Esophagus muscularis mucosa (tissue), 4 donors: ENCODE data around the gene GPATCH4.

ENCODE experiments used
- EP300 ChIP-seq: sonication (generic); formaldehyde crosslinking; IDR thresholded peaks from one replicate; pipeline ENCODE4 v1.6.1; 2017; ENCODE audit warnings: antibody characterized with exemption
- POLR2A ChIP-seq: fragments of 450-650 bp; IDR thresholded peaks from one replicate; pipeline ENCODE4 v1.6.1; 2017; ENCODE audit warnings: antibody characterized with exemption, moderate library complexity, mild to moderate bottlenecking, low read depth
- POLR2AphosphoS5 ChIP-seq, 2 donors: sonication (generic); formaldehyde crosslinking; IDR thresholded peaks; one replicate each; pipeline ENCODE4 v1.6.1; 2017; ENCODE audit warnings: antibody characterized with exemption in 2 of 2
- TF ChIP-seq, protein P1 (sequence below), 3 experiments: fragments of 200-600 bp in 2 of 3; fragments of 450-650 bp in 1 of 3; sonication (generic) in 2 of 3; IDR thresholded peaks; one replicate each; pipeline ENCODE4 v1.5.1; 2017 to 2019; ENCODE audit warnings: antibody characterized with exemption in 3 of 3, mild to moderate bottlenecking in 2 of 3, moderate library complexity in 1 of 3

DNA sequence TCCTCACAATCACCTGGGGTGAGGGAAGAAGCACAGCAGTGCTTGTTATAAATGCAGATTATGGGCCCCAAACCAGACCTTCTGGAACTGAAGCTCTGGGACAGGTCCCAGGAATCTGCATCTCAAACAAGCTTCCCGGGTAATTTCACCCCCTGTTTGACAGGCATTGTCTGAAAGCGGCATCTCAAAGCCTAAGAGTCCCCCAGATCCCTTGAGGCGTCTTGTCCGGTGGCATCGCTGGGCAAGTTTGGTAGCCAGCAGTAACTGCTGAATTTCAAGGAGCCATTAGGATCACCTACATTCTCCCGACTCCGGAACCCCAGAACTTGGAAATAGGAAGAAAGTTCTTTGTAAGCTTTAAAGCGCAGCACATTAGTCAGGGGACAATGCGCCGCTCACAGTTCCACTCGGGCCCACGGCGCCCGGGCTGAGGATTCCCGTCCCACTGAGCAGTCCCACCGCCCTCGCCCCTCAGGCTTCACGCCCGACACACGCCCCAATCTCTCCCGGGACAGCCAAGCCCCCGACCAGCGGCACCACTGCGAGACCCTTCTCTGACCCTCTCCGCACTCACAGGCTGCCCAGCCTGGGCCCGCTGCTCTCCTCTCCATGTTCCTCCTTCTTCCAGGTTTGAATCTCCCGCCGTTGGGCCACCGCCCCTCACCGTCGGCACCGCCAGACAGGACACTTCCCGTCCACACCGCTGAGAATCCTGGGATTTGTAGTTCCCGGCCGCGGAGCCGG, 29.2 kb downstream of the GPATCH4 start, which contains the start of gene IQGAP3:
- TF ChIP-seq, protein P1, sequence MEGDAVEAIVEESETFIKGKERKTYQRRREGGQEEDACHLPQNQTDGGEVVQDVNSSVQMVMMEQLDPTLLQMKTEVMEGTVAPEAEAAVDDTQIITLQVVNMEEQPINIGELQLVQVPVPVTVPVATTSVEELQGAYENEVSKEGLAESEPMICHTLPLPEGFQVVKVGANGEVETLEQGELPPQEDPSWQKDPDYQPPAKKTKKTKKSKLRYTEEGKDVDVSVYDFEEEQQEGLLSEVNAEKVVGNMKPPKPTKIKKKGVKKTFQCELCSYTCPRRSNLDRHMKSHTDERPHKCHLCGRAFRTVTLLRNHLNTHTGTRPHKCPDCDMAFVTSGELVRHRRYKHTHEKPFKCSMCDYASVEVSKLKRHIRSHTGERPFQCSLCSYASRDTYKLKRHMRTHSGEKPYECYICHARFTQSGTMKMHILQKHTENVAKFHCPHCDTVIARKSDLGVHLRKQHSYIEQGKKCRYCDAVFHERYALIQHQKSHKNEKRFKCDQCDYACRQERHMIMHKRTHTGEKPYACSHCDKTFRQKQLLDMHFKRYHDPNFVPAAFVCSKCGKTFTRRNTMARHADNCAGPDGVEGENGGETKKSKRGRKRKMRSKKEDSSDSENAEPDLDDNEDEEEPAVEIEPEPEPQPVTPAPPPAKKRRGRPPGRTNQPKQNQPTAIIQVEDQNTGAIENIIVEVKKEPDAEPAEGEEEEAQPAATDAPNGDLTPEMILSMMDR (IDR thresholded peaks at IDR 0.05): peak in 1 of 3 experiments; percentile 19
- TF ChIP-seq POLR2A (no peak), POLR2AphosphoS5 (IDR thresholded peaks at IDR 0.05) (peak; percentile 56 to 67), EP300 (no peak)
